GM12865 (cell line): Measurements from ENCODE around the gene ASF1B.

Source experiments
- DNase-seq: peaks from one replicate; pipeline ENCODE4 v3.0.0; 2010; ENCODE audit warnings: low read depth
- H3K4me3 ChIP-seq: 2 replicates; pipeline ENCODE4 v1.5.1; 2011; ENCODE audit warnings: mild to moderate bottlenecking, low read depth, low read length, control low read depth
- CTCF ChIP-seq: IDR thresholded peaks from 2 replicates; pipeline ENCODE4 v1.5.1; 2011; ENCODE audit warnings: low read length, control low read depth, low read depth, inconsistent platforms; ENCODE audit not compliant: insufficient read depth; ENCODE audit errors: missing control alignments

ASF1B gene

GRCh38 chr19:14175351-14175792, 39.0 kb upstream of the ASF1B start:
- no peak for TF ChIP-seq CTCF
- H3K4me3 ChIP-seq: no peak overlapping the region

GRCh38 chr19:14174883-14175282, 38.5 kb upstream of the ASF1B start:
- DNase-seq: no peak
- TF ChIP-seq CTCF: no peak
- no peak overlapping the region for H3K4me3 ChIP-seq

More at GRCh38 chr19:14175351-14175792, 39.0 kb upstream of the ASF1B start:
- no peak for DNase-seq

GRCh38 chr19:14168993-14169392, 32.6 kb upstream of the ASF1B start:
- no peak overlapping the region for H3K4me3 ChIP-seq
- no peak for TF ChIP-seq CTCF
- DNase-seq: no peak

GRCh38 chr19:14168259-14168972, 32.0 kb upstream of the ASF1B start:
- no peak overlapping the region for H3K4me3 ChIP-seq
- no peak for TF ChIP-seq CTCF
- DNase-seq: no peak

GRCh38 chr19:14167576-14168138, 31.3 kb upstream of the ASF1B start:
- TF ChIP-seq CTCF: no peak
- no peak for DNase-seq
- H3K4me3 ChIP-seq: no peak overlapping the region

- DNase-seq: no peak
- TF ChIP-seq CTCF: no peak
- no peak overlapping the region for H3K4me3 ChIP-seq
Observed at GRCh38 chr19:14166999-14167575, 30.7 kb upstream of the ASF1B start.
